Peyer's patch (tissue), 4 donors: ENCODE data around the gene CD74.

Experiments used
- POLR2A ChIP-seq, 2 donors: fragments of 450-650 bp; IDR thresholded peaks; one replicate each; pipeline ENCODE4 v1.5.1; 2017; ENCODE audit warnings: antibody characterized with exemption in 2 of 2, mild to moderate bottlenecking in 2 of 2, moderate library complexity in 2 of 2
- TF ChIP-seq, protein P1 (sequence below), 6 experiments: fragments of 450-650 bp in 4 of 6; fragments of 200-600 bp in 2 of 6; sonication (generic) in 1 of 6; IDR thresholded peaks; one replicate each; pipeline ENCODE4 v1.5.1; 2017 to 2019; ENCODE audit warnings: antibody characterized with exemption in 6 of 6, mild to moderate bottlenecking in 3 of 6, moderate library complexity in 1 of 6

- peak in 1 of 2 donors; percentile 12 for TF ChIP-seq POLR2A (IDR thresholded peaks at IDR 0.05)
- TF ChIP-seq, protein P1, sequence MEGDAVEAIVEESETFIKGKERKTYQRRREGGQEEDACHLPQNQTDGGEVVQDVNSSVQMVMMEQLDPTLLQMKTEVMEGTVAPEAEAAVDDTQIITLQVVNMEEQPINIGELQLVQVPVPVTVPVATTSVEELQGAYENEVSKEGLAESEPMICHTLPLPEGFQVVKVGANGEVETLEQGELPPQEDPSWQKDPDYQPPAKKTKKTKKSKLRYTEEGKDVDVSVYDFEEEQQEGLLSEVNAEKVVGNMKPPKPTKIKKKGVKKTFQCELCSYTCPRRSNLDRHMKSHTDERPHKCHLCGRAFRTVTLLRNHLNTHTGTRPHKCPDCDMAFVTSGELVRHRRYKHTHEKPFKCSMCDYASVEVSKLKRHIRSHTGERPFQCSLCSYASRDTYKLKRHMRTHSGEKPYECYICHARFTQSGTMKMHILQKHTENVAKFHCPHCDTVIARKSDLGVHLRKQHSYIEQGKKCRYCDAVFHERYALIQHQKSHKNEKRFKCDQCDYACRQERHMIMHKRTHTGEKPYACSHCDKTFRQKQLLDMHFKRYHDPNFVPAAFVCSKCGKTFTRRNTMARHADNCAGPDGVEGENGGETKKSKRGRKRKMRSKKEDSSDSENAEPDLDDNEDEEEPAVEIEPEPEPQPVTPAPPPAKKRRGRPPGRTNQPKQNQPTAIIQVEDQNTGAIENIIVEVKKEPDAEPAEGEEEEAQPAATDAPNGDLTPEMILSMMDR (IDR thresholded peaks at IDR 0.05), result no peak
Measured at GRCh38 chr5:150357326-150358260, 55.1 kb downstream of the CD74 start, which contains the start of gene TCOF1.
